HFFc6 (cell line): ENCODE measurements around the gene SLC6A3. TPM values are rescaled to one million over a fixed set of nuclear protein-coding genes. Genes with fewer than 3 reads are reported as not detected.

Experiments
- DNase-seq: peaks from one replicate; pipeline ENCODE4 v3.0.0-alpha.2; 2018
- H3K27ac Mint-ChIP-seq: 2 replicates; pipeline ENCODE4 v1.8.0; 2020; ENCODE audit warnings: mild to moderate bottlenecking, mixed read lengths
- H3K27me3 Mint-ChIP-seq: 2 replicates; pipeline ENCODE4 v1.8.0; 2021; ENCODE audit warnings: mild to moderate bottlenecking, moderate library complexity, mixed read lengths; ENCODE audit not compliant: insufficient read depth
- H3K36me3 Mint-ChIP-seq: 2 replicates; pipeline ENCODE4 v1.8.0; 2021; ENCODE audit warnings: low read depth, mixed read lengths
- H3K4me1 Mint-ChIP-seq: 2 replicates; pipeline ENCODE4 v1.8.0; 2020; ENCODE audit warnings: low read depth, mixed read lengths
- H3K4me3 Mint-ChIP-seq: 2 replicates; pipeline ENCODE4 v1.8.0; 2020; ENCODE audit warnings: mild to moderate bottlenecking, moderate library complexity, mixed read lengths
- H3K9me3 Mint-ChIP-seq: 2 replicates; pipeline ENCODE4 v1.8.0; 2020; ENCODE audit warnings: mild to moderate bottlenecking, mixed read lengths
- CTCF ChIP-seq: fragments of 200-600 bp; sonication (generic); IDR thresholded peaks from 2 replicates; pipeline ENCODE4 v1.5.0; 2021; ENCODE audit warnings: antibody characterized with exemption, mild to moderate bottlenecking
- total RNA-seq, 6 experiments: library from RNA; stranded (reverse); fragmentation: NEBNext Ultra II Directional; extraction: Animal tissue kit (Norgen Biotek cat#: 25700); gene quantifications; 2 replicates in 1 of 6; 3 replicates in 5 of 6; pipeline ENCODE4 v1.2.3, GENCODE V29; 2021

Gene SLC6A3
- total RNA-seq, 6 experiments from 2014 or later, result not detected

- Mint-ChIP-seq H3K9me3 (peaks cover 14% of the 10 kb centered on the region; the same call in 1 of the 2 replicates), H3K36me3 (no peaks in the 10 kb centered on the region), H3K4me1 (no peaks in the 10 kb centered on the region), H3K27me3 (peaks cover 34% of the 10 kb centered on the region), H3K27ac (no peak overlapping the region), H3K4me3 (no peak overlapping the region)
- DNase-seq, result no peak
- no peak for TF ChIP-seq CTCF
Observed at GRCh38 chr5:1394881-1395860, 50.1 kb downstream of the SLC6A3 start.

GRCh38 chr5:1393571-1394501 is 51.4 kb downstream of the SLC6A3 start:
- DNase-seq, result no peak
- H3K27ac Mint-ChIP-seq, result no peak overlapping the region
- H3K9me3 Mint-ChIP-seq, result peaks cover 8% of the 10 kb centered on the region; the same call in 1 of the 2 replicates
- no peaks in the 10 kb centered on the region for H3K4me1 Mint-ChIP-seq
- TF ChIP-seq CTCF, result no peak
- H3K36me3 Mint-ChIP-seq, result no peaks in the 10 kb centered on the region
- H3K4me3 Mint-ChIP-seq, result no peak overlapping the region
- H3K27me3 Mint-ChIP-seq, result peaks cover 33% of the 10 kb centered on the region

DNA sequence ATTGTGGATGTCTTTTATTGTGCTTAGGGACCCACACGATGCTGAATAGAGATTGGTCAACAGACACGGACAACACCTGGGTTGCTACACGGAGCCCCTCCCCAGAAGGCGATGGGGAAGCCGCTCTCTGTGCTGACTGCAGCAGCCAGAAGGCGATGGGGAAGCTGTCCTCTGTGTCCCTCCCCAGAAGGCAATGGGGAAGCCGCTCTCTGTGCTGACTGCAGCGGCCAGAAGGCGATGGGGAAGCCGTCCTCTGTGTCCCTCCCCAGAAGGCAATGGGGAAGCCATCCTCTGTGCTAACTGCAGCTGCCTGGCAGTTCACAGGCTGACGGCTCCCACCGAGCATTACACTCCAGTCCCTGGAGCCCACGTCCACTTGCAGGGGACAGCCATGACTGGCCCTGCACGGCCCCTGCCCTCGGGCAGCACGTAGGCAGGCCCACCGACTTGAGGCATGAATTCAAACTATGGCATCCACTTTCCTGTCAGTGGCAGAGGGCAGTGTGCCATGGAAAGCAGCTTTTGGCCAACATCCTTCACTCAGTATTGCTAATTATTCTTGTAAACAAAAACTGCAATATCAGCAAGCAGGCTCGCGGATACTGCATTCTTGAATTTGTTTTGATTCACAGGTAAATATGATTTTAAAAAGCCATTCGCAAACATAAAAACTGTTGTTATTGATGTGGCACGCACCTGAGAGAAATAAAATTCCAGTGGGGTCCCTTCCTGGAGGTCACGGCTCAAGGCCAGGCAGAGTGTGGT is 52.3 kb downstream of the SLC6A3 start:
- no peaks in the 10 kb centered on the region for H3K36me3 Mint-ChIP-seq
- no peak for TF ChIP-seq CTCF
- no peaks in the 10 kb centered on the region for H3K4me1 Mint-ChIP-seq
- H3K27me3 Mint-ChIP-seq, result peaks cover 39% of the 10 kb centered on the region
- DNase-seq, result no peak
- H3K27ac Mint-ChIP-seq, result no peak overlapping the region
- H3K4me3 Mint-ChIP-seq, result no peak overlapping the region
- H3K9me3 Mint-ChIP-seq, result no peaks in the 10 kb centered on the region; the same call in 1 of the 2 replicates

DNA sequence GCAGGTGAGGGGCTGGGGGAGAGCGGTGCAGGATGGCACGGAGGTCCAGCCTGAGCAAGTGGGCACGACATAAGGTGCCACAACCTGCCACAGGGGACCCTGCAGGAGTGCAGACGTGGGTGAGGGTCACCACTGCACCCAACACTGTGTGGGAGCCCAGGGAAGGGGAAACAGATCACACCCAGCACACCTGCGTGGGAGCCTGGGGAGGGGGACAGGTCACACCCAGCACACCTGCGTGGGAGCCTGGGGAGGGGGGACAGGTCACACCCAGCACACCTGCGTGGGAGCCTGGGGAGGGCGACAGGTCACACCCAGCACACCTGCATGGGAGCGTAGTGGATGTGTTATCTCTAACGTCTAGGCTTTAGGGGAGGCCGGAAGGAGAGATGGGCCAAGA is 53.0 kb downstream of the SLC6A3 start:
- H3K9me3 Mint-ChIP-seq, result no peaks in the 10 kb centered on the region; the same call in 1 of the 2 replicates
- DNase-seq, result no peak
- H3K4me3 Mint-ChIP-seq, result no peak overlapping the region
- peaks cover 43% of the 10 kb centered on the region for H3K27me3 Mint-ChIP-seq
- no peak for TF ChIP-seq CTCF
- no peak overlapping the region for H3K27ac Mint-ChIP-seq
- no peaks in the 10 kb centered on the region for H3K36me3 Mint-ChIP-seq
- no peaks in the 10 kb centered on the region for H3K4me1 Mint-ChIP-seq

DNA sequence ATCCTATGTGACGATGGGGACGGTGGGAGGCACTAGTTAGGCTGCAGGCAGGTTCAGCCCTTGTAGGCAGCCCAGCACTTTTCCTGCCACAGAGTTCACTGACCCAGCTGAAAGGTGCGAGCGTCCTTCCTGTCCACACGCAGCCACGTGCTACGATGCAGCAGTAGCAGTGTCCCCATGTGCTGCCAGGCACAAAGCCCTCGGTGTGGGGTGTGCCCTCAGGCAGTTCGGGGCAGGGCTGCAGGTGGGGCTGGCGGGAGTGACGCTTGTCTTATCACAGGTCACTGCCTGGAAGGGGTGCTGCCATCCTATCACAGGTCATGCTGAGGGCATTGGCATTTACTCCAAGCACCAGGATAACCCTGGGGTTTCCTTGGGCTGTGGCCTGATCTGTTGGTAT is 53.5 kb downstream of the SLC6A3 start:
- Mint-ChIP-seq H3K36me3 (no peaks in the 10 kb centered on the region), H3K4me1 (no peaks in the 10 kb centered on the region), H3K27ac (no peak overlapping the region), H3K27me3 (peaks cover 43% of the 10 kb centered on the region), H3K9me3 (no peaks in the 10 kb centered on the region; the same call in 1 of the 2 replicates), H3K4me3 (no peak overlapping the region)
- no peak for TF ChIP-seq CTCF
- no peak for DNase-seq
